GM18517 (cell line): ENCODE data around the gene SNX4.

ENCODE experiments used
- ATAC-seq: cut with Tn5 transposase; IDR thresholded peaks from one replicate; pipeline ENCODE4 v1.9.1; 2021; ENCODE audit warnings: mild to moderate bottlenecking, moderate library complexity; ENCODE audit not compliant: unreplicated experiment

SNX4 gene

GRCh38 chr3:125462722-125463299, 57.2 kb downstream of the SNX4 start:
- ATAC-seq, result no peak

DNA sequence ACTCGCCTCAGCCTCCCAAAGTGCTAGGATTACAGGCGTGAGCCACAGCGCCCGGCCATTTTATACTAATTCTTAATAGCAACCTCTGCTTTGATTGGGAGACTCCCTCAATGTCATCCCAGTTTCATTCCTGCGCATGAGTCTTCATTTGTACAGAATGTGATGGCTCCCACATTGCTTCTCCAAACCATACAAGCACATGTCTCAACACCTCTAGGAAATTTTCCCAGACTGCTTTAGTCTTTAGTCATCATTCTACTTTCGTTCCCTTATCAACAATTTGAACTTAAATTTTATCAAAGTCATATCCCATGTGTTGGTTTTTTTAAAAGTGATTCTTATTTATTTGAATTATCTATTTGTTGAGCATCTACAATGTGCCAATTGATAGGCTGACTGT, 58.1 kb downstream of the SNX4 start:
- no peak for ATAC-seq

- ATAC-seq, result no peak
Measured at GRCh38 chr3:125460233-125460632, 59.8 kb downstream of the SNX4 start.

GRCh38 chr3:125443923-125444322, 76.1 kb downstream of the SNX4 start:
- ATAC-seq, result no peak

GRCh38 chr3:125442506-125442905, 77.5 kb downstream of the SNX4 start:
- ATAC-seq, result no peak

- no peak for ATAC-seq
Measured at GRCh38 chr3:125440970-125441369, 79.0 kb downstream of the SNX4 start.

DNA sequence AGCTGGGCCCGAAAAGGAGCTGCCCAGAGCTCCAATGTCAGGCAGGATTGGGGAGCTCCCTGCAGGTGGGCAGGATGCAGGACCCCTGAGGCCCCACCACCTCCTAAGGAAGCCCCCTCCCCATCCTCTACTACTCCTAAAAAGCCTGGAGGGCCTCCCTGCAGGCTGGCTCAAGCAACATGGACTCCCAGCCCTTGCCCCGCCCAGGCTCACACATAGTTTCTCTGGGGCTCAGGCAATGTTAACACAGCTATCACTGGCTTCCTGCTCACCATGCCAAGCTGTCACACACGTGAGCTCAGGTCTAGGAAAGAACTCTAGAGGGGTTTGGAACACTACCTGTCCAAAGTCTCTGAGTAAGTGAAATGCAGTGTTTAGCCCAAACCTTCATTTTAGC, 79.4 kb downstream of the SNX4 start:
- no peak for ATAC-seq

- no peak for ATAC-seq
Measured at GRCh38 chr3:125437631-125438435, 82.2 kb downstream of the SNX4 start.

- ATAC-seq, result no peak
Measured at GRCh38 chr3:125436921-125437320, 83.1 kb downstream of the SNX4 start.

DNA sequence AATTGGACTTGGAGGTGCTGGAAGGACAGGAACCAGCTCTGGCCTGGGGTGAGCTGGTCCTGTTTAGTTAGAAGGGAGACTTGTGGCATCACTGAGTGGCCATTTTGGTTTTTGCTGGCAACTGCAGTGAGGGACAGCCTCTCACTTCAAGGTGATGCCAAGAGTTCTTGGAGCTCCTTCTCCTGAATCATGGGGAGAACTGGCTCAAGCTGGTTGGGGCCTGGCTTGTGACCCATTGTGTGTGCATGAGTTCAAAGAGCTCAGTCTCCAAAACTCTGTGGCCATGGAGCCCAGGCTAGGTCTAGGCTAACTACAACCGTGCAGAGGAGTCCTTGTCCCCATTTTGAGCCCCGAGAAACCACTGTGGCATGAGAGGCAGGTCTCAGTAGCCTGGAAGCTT, 84.8 kb downstream of the SNX4 start:
- no peak for ATAC-seq

DNA sequence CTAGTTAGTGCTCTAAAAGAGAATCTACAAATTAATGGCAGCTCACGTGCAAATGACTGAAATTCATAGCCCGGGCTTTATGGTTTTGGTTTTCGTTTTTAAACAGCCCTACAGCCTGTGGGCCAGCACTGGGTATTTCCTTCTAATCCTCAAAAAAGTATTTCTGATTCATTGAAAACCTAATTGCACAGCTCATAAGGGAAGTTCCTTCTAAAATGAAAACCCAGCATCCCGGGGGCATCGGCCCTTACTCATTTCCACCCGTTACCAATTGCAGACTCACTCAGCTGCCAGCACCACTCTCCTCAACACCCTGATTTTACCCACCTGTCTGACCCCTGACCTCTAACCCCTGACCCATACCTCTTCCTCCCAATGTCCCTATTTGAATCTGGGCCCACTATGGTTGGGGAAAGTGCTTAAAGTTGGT, 85.4 kb downstream of the SNX4 start:
- ATAC-seq, result no peak

GRCh38 chr3:125433611-125434041, 86.4 kb downstream of the SNX4 start:
- ATAC-seq, result no peak

DNA sequence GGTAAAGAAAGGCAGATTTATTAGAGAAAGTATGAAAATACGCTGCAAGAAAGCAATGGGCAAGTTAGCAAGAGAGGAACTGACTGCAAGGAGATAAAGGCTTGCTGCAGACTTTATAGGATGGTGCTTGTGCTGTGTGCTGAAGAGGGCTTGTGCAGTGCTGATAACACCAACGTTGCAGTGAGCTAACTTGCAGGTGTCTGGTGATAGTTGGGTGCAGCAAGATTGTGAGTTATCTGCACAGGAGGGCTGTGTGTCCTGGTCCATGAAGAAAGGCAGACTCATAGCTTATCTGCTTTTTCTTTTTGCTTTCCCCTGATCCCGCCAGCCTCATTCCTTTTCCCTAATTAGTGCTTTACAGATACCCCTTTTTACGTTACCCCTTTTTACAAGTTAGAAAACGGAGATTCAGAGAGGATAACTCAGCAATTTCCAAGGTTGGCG, 86.9 kb downstream of the SNX4 start:
- ATAC-seq, result no peak

- ATAC-seq, result no peak
Measured at GRCh38 chr3:125431912-125432790, 87.9 kb downstream of the SNX4 start.

DNA sequence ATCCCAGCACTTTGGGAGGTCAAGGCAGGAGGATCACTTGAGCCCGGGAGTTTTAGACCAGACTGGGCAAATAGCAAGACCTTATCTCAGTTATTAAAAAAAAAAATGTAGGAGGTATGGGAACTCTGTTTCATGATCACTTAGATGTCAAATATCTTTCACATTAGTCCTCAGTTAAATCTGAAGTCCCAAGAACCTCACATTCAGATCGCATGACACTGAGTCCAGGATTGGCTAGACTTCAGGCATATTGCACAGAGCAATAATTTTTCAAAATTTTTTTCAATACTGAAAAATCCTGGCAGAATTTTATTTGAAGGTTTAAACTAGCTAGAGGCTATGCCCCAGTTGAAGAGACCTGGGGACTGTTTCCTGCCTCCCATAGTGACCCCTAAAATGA, 88.6 kb downstream of the SNX4 start:
- ATAC-seq, result no peak

DNA sequence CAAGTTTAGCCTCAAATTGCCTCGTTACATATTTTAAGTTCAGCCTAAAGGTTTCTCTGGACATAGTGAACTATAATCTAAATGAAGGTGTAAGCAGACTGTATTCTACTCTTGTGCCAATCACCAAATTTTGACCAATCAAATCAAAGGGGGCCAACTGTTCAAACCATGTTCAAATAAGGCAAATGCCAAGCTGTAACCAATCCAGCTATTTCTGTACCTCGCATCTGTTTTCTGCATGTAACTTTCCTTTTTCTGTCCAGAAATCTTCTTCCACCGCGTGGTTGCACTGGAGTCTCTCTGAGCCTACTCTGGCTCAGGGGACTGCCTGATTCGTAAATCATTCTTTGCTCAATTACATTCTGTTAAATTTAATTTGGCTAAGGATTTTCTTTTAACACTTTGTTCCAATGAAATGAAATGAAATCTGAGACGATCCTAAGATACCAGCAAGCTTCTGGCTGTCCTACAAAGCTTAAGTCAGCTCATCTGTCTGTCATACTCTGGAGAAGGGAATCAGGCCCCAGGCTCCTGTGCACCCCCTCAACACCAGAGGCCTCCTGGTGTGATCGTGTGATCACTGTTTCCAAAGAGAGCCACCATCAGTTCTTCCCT, 91.7 kb downstream of the SNX4 start:
- no peak for ATAC-seq

- ATAC-seq, result no peak
Measured at GRCh38 chr3:125418306-125418705, 101.7 kb downstream of the SNX4 start.

DNA sequence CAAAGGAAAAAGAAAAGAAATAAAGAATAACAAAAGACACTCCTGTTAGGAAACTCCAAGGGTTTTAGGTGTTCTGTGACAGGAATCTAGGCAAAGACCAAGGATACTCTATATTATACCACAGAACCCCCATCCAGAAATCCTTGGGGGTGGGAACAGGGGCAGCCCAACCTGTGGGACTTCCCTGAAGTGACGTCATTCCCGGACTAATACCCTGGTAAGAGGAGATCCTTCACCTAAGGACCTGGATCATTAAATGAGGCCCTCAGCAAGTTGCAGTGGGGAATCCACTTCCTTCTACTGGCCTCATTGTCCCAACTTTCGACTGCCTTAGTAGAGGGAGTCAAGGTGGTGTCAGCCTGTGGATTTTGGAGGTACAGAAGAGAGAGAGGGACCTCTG, 103.8 kb downstream of the SNX4 start:
- no peak for ATAC-seq

GRCh38 chr3:125414669-125415068, 105.3 kb downstream of the SNX4 start:
- no peak for ATAC-seq

- no peak for ATAC-seq
Measured at GRCh38 chr3:125410922-125411321, 109.1 kb downstream of the SNX4 start.

GRCh38 chr3:125406070-125406469, 113.9 kb downstream of the SNX4 start:
- no peak for ATAC-seq
